ENCODE measurements around the gene C1QL4.
"Not testable (repeated sequence)": the region's sequence is repeated elsewhere in the genome, so short reads cannot be mapped to it uniquely, and the experiment has no call there.

C1QL4 gene

GRCh38 chr12:49297695-49298060, 39.3 kb downstream of the C1QL4 start:
- FAIRE-seq = no peak

GRCh38 chr12:49296836-49297694, 39.9 kb downstream of the C1QL4 start:
- no peak for FAIRE-seq

- no peak for FAIRE-seq
Observed at GRCh38 chr12:49296034-49296835, 40.8 kb downstream of the C1QL4 start.

GRCh38 chr12:49295082-49295936, 41.7 kb downstream of the C1QL4 start, which contains the start of gene PRPH:
Gene PRPH (plus strand): TSS chr12:49295147. CDS start chr12:49295201, 54 bp downstream.
- FAIRE-seq = no peak

GRCh38 chr12:49294804-49295081, 42.2 kb downstream of the C1QL4 start:
- no peak for FAIRE-seq

- no peak for FAIRE-seq
Observed at GRCh38 chr12:49294086-49294803, 42.7 kb downstream of the C1QL4 start.

GRCh38 chr12:49293056-49293956, 43.7 kb downstream of the C1QL4 start:
- FAIRE-seq = no peak

- no peak for FAIRE-seq
Observed at GRCh38 chr12:49292729-49293055, 44.3 kb downstream of the C1QL4 start.

- FAIRE-seq = no peak
Observed at GRCh38 chr12:49288922-49289555, 47.9 kb downstream of the C1QL4 start.

GRCh38 chr12:49288412-49288853, 48.6 kb downstream of the C1QL4 start:
- peak; percentile 95 for FAIRE-seq

GRCh38 chr12:49287876-49288275, 49.1 kb downstream of the C1QL4 start:
- no peak for FAIRE-seq

- no peak for FAIRE-seq
Observed at GRCh38 chr12:49284672-49285071, 52.3 kb downstream of the C1QL4 start.

GRCh38 chr12:49283541-49284429, 53.2 kb downstream of the C1QL4 start:
- no peak for FAIRE-seq

GRCh38 chr12:49282740-49283375, 54.1 kb downstream of the C1QL4 start:
- FAIRE-seq = not testable (repeated sequence)
